Measurements from ENCODE around the gene MOB3B.

Gene MOB3B

GRCh38 chr9:27387722-27388121 lies 141.9 kb downstream of the MOB3B start:
- DNase-seq (ENCODE audit: low spot score): no peak

GRCh38 chr9:27386571-27387091 lies 143.0 kb downstream of the MOB3B start:
- no peak for DNase-seq (ENCODE audit: low spot score)

GRCh38 chr9:27385606-27386322 lies 143.8 kb downstream of the MOB3B start:
- DNase-seq (ENCODE audit: low spot score): no peak

- no peak for DNase-seq (ENCODE audit: low spot score)
Measured at GRCh38 chr9:27384262-27385014, 145.2 kb downstream of the MOB3B start.

GRCh38 chr9:27383524-27383923 lies 146.1 kb downstream of the MOB3B start:
- no peak for DNase-seq (ENCODE audit: low spot score)

GRCh38 chr9:27382975-27383374 lies 146.6 kb downstream of the MOB3B start:
- no peak for DNase-seq (ENCODE audit: low spot score)

- DNase-seq (ENCODE audit: low spot score): no peak
Measured at GRCh38 chr9:27382308-27382707, 147.3 kb downstream of the MOB3B start.

GRCh38 chr9:27379311-27380251 lies 150.0 kb downstream of the MOB3B start:
- no peak for DNase-seq (ENCODE audit: low spot score)

GRCh38 chr9:27377811-27378456 lies 151.7 kb downstream of the MOB3B start:
- no peak for DNase-seq (ENCODE audit: low spot score)

GRCh38 chr9:27377147-27377807 lies 152.3 kb downstream of the MOB3B start:
- no peak for DNase-seq (ENCODE audit: low spot score)

GRCh38 chr9:27373851-27374250 lies 155.8 kb downstream of the MOB3B start:
- DNase-seq (ENCODE audit: low spot score): no peak

- DNase-seq (ENCODE audit: low spot score): no peak
Measured at GRCh38 chr9:27372615-27373014, 157.0 kb downstream of the MOB3B start.

GRCh38 chr9:27371382-27371781 lies 158.2 kb downstream of the MOB3B start:
- DNase-seq (ENCODE audit: low spot score): no peak

GRCh38 chr9:27369591-27369990 lies 160.0 kb downstream of the MOB3B start:
- no peak for DNase-seq (ENCODE audit: low spot score)

GRCh38 chr9:27368316-27368985 lies 161.2 kb downstream of the MOB3B start:
- DNase-seq (ENCODE audit: low spot score): peak; percentile 72

GRCh38 chr9:27367921-27368315 lies 161.7 kb downstream of the MOB3B start:
- no peak for DNase-seq (ENCODE audit: low spot score)

- no peak for DNase-seq (ENCODE audit: low spot score)
Measured at GRCh38 chr9:27367175-27367798, 162.3 kb downstream of the MOB3B start.

GRCh38 chr9:27365707-27366376 lies 163.8 kb downstream of the MOB3B start:
- no peak for DNase-seq (ENCODE audit: low spot score)

GRCh38 chr9:27362447-27363210 lies 167.0 kb downstream of the MOB3B start:
- DNase-seq (ENCODE audit: low spot score): no peak

Data from Ammon's horn (tissue), 1 donor.